Nephron progenitor cell (in vitro differentiated cells): ENCODE measurements around the gene ADGRL3.

ENCODE experiments used
- DNase-seq: peaks from one replicate; pipeline ENCODE4 v3.0.0; 2021
- H3K27ac Mint-ChIP-seq: 2 replicates; pipeline ENCODE4 v1.8.0; 2021; ENCODE audit warnings: mild to moderate bottlenecking, moderate library complexity, mixed read lengths
- H3K27me3 Mint-ChIP-seq: 2 replicates; pipeline ENCODE4 v1.8.0; 2021; ENCODE audit warnings: mild to moderate bottlenecking, low read depth, mixed read lengths; ENCODE audit not compliant: poor library complexity
- H3K36me3 Mint-ChIP-seq: 2 replicates; pipeline ENCODE4 v1.8.0; 2021; ENCODE audit warnings: low read depth, mixed read lengths
- H3K4me1 Mint-ChIP-seq: 2 replicates; pipeline ENCODE4 v1.8.0; 2021; ENCODE audit warnings: mixed read lengths
- H3K4me3 Mint-ChIP-seq: 2 replicates; pipeline ENCODE4 v1.8.0; 2021; ENCODE audit warnings: mild to moderate bottlenecking, moderate library complexity, mixed read lengths
- H3K9me3 Mint-ChIP-seq: 2 replicates; pipeline ENCODE4 v1.8.0; 2021; ENCODE audit warnings: mild to moderate bottlenecking, moderate library complexity, mixed read lengths
- TF ChIP-seq, protein P1 (sequence below): fragments of 200-600 bp; sonication (generic); IDR thresholded peaks from 2 replicates; pipeline ENCODE4 v1.5.0; 2021; ENCODE audit warnings: antibody characterized with exemption

ADGRL3 gene

GRCh38 chr4:61293707-61294400, 93.7 kb downstream of the ADGRL3 start:
- H3K4me1 Mint-ChIP-seq = peaks cover 20% of the 10 kb centered on the region
- H3K27ac Mint-ChIP-seq = no peak overlapping the region
- no peaks in the 10 kb centered on the region for H3K27me3 Mint-ChIP-seq
- no peak for DNase-seq
- TF ChIP-seq, protein P1, sequence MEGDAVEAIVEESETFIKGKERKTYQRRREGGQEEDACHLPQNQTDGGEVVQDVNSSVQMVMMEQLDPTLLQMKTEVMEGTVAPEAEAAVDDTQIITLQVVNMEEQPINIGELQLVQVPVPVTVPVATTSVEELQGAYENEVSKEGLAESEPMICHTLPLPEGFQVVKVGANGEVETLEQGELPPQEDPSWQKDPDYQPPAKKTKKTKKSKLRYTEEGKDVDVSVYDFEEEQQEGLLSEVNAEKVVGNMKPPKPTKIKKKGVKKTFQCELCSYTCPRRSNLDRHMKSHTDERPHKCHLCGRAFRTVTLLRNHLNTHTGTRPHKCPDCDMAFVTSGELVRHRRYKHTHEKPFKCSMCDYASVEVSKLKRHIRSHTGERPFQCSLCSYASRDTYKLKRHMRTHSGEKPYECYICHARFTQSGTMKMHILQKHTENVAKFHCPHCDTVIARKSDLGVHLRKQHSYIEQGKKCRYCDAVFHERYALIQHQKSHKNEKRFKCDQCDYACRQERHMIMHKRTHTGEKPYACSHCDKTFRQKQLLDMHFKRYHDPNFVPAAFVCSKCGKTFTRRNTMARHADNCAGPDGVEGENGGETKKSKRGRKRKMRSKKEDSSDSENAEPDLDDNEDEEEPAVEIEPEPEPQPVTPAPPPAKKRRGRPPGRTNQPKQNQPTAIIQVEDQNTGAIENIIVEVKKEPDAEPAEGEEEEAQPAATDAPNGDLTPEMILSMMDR = no peak
- no peaks in the 10 kb centered on the region for H3K9me3 Mint-ChIP-seq
- no peaks in the 10 kb centered on the region for H3K36me3 Mint-ChIP-seq
- no peak overlapping the region for H3K4me3 Mint-ChIP-seq

DNA sequence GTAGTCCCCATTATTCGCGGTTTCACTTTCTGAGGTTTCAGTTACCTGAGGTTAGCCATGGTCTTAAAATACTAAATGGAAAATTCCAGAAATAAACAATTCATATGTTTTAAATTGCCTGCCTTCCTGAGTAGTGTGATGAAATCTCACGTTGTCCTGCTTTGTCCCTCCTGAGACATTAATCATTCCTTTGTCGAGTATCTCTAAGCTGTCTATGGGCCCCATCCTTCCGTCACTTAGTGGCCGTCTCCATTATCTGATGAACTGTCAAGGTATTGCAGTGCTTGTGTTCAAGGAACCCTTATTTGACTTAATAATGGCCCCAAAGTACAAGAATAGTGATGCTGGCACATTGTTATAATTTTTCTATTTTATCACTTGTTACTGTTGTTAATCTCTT, 94.8 kb downstream of the ADGRL3 start:
- no peaks in the 10 kb centered on the region for H3K27me3 Mint-ChIP-seq
- no peaks in the 10 kb centered on the region for H3K9me3 Mint-ChIP-seq
- no peak overlapping the region for H3K4me3 Mint-ChIP-seq

DNA sequence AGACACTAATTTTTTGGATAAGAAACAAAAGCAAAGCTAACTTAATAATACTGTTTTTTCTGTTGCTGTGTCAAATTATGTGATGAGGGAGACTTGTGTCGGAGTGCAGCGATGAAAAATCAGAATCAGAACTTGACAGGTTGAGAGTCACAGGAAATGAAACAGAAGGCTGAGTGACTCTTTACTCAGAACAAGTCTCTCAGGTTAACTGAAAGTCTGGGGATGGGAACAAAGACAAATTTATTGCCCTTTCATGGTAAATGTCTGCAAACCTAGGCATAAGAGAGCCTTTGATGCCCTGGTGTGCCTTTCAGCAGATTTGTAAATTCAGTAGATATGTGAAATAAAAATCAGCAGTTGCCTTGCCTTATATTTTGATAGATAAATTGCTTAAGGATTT, 96.0 kb downstream of the ADGRL3 start:
- Mint-ChIP-seq H3K4me3 (no peak overlapping the region), H3K9me3 (no peaks in the 10 kb centered on the region), H3K4me1 (peaks cover 33% of the 10 kb centered on the region), H3K27me3 (no peaks in the 10 kb centered on the region), H3K36me3 (no peaks in the 10 kb centered on the region), H3K27ac (peak overlapping the region; percentile 39)
- no peak for DNase-seq
- TF ChIP-seq, protein P1 = no peak

More for the DNA sequence above, 94.8 kb downstream of the ADGRL3 start:
- Mint-ChIP-seq H3K4me1 (peaks cover 24% of the 10 kb centered on the region), H3K36me3 (no peaks in the 10 kb centered on the region), H3K27ac (no peak overlapping the region)
- TF ChIP-seq, protein P1 = no peak
- no peak for DNase-seq

GRCh38 chr4:61298178-61298740, 98.1 kb downstream of the ADGRL3 start:
- no peak for DNase-seq
- Mint-ChIP-seq H3K27ac (no peak overlapping the region), H3K4me3 (no peak overlapping the region), H3K9me3 (no peaks in the 10 kb centered on the region), H3K4me1 (peaks cover 39% of the 10 kb centered on the region), H3K27me3 (no peaks in the 10 kb centered on the region), H3K36me3 (no peaks in the 10 kb centered on the region)
- TF ChIP-seq, protein P1 = no peak

- Mint-ChIP-seq H3K27ac (no peak overlapping the region), H3K27me3 (no peaks in the 10 kb centered on the region), H3K4me1 (peaks cover 39% of the 10 kb centered on the region), H3K36me3 (no peaks in the 10 kb centered on the region), H3K4me3 (no peak overlapping the region), H3K9me3 (no peaks in the 10 kb centered on the region)
- TF ChIP-seq, protein P1 = no peak
- DNase-seq = no peak
Observed at GRCh38 chr4:61299316-61299715, 99.2 kb downstream of the ADGRL3 start.
